HCT116 (cell line): ENCODE measurements around the gene GJB5. TPM values are rescaled to one million over a fixed set of nuclear protein-coding genes. Genes with fewer than 3 reads are reported as not detected.

Experiments used
- ATAC-seq: fragments of 200-7000 bp; cut with Tn5 transposase; 2 replicates; pipeline ENCODE4 v1.9.1; 2020; ENCODE audit warnings: mild to moderate bottlenecking, moderate library complexity
- BruUV-seq: library from RNA; stranded (reverse); fragments of 400-500 nt; replicated peaks from 2 replicates; lab custom pipeline; 2021; lab: Mats Ljungman, UMichigan
- CTCF ChIA-PET: fragments of 300-600 bp; sonication (Branson Sonifier 250); formaldehyde crosslinking; loops from one replicate; lab custom pipeline; 2021; ENCODE audit warnings: antibody characterized with exemption; lab: Charles Lee
- POLR2A ChIA-PET: fragments of 300-600, 350-600 bp; sonication (Branson Sonifier 250); formaldehyde crosslinking; loops from one replicate; lab custom pipeline; 2021; ENCODE audit warnings: antibody characterized with exemption; lab: Charles Lee
- RAD21 ChIA-PET, 2 experiments: fragments of 300-600 bp; sonication (Branson Sonifier 250); formaldehyde crosslinking; loops; one replicate each; lab custom pipeline; 2023; ENCODE audit warnings: low total read pairs in 2 of 2; ENCODE audit not compliant: uncharacterized antibody in 2 of 2, unreplicated experiment in 2 of 2, low non-redundant PET in 1 of 2; lab: Charles Lee
- DNase-seq: peaks from one replicate; pipeline ENCODE4 v3.0.0-alpha.2; 2010; ENCODE audit warnings: low read depth, low spot score
- H2AFZ ChIP-seq: fragments of 200-600 bp; shearing (Covaris generic), sonication (generic); 2 replicates; pipeline ENCODE4 v1.6.1; 2017; ENCODE audit warnings: low read depth, mixed run types, mixed read lengths, antibody characterized with exemption, low read length; ENCODE audit not compliant: poor library complexity, severe bottlenecking
- H3K27ac ChIP-seq: 2 replicates; pipeline ENCODE4 v1.5.1; 2012; ENCODE audit warnings: low read depth, low read length
- H3K27me3 ChIP-seq: fragments of 200-600 bp; sonication (generic); 2 replicates; pipeline ENCODE4 v1.6.1; 2016; ENCODE audit warnings: mixed run types, low read length, mixed read lengths; ENCODE audit not compliant: insufficient read depth
- H3K36me3 ChIP-seq, 2 experiments: fragments of 200-500 bp in 1 of 2; fragments of 200-600 bp in 1 of 2; sonication (Bioruptor generic) in 1 of 2; sonication (generic) in 1 of 2; 2 replicates each; pipeline versions ENCODE4 v1.5.1 to v1.6.1; 2014 to 2016; ENCODE audit warnings: low read length in 2 of 2, inconsistent platforms in 1 of 2, mixed read lengths in 1 of 2, mixed run types in 1 of 2; ENCODE audit not compliant: insufficient read depth in 2 of 2, control insufficient read depth in 1 of 2
- H3K4me1 ChIP-seq, 2 experiments: fragments of 200-600 bp in 1 of 2; sonication (generic) in 1 of 2; 2 replicates each; pipeline versions ENCODE4 v1.5.1 to v1.6.1; 2012 to 2017; ENCODE audit warnings: low read length in 2 of 2, inconsistent platforms in 1 of 2, mild to moderate bottlenecking in 1 of 2, mixed read lengths in 1 of 2, mixed run types in 1 of 2, moderate library complexity in 1 of 2; ENCODE audit not compliant: insufficient read depth in 2 of 2, control insufficient read depth in 1 of 2
- H3K4me2 ChIP-seq: fragments of 200-600 bp; sonication (generic); 2 replicates; pipeline ENCODE4 v1.6.1; 2017; ENCODE audit warnings: mixed run types, low read length, mixed read lengths
- H3K4me3 ChIP-seq, 2 experiments: fragments of 200-600 bp in 1 of 2; sonication (generic) in 1 of 2; replicated peaks in 1 of 2; 2 replicates each; pipeline ENCODE4 v1.5.1; 2011 to 2016; ENCODE audit warnings: low read length in 2 of 2, control low read depth in 1 of 2, low read depth in 1 of 2, mild to moderate bottlenecking in 1 of 2, mixed read lengths in 1 of 2, mixed run types in 1 of 2
- H3K79me2 ChIP-seq: fragments of 200-600 bp; sonication (generic); 2 replicates; pipeline ENCODE4 v1.6.1; 2017; ENCODE audit warnings: mild to moderate bottlenecking, mixed run types, low read length, moderate library complexity, mixed read lengths; ENCODE audit not compliant: insufficient read depth
- H3K9ac ChIP-seq: fragments of 200-600 bp; sonication (generic); 2 replicates; pipeline ENCODE4 v1.6.1; 2016; ENCODE audit warnings: low read length, mixed read lengths
- H3K9me2 ChIP-seq: fragments of 200-600 bp; sonication (generic), shearing (Covaris generic); 2 replicates; pipeline ENCODE4 v1.6.1; 2017; ENCODE audit warnings: mixed run types, mild to moderate bottlenecking, moderate library complexity; ENCODE audit not compliant: insufficient read depth
- H3K9me3 ChIP-seq, 2 experiments: fragments of 200-500 bp in 1 of 2; fragments of 200-600 bp in 1 of 2; sonication (Bioruptor generic) in 1 of 2; sonication (generic) in 1 of 2; 2 replicates each; pipeline ENCODE4 v1.6.1; 2014 to 2017; ENCODE audit warnings: low read length in 2 of 2, mixed read lengths in 2 of 2, inconsistent platforms in 1 of 2, low read depth in 1 of 2, mild to moderate bottlenecking in 1 of 2, mixed run types in 1 of 2, moderate library complexity in 1 of 2; ENCODE audit not compliant: control insufficient read depth in 1 of 2, insufficient read depth in 1 of 2
- H4K20me1 ChIP-seq: fragments of 200-600 bp; sonication (generic), shearing (Covaris generic); 2 replicates; pipeline ENCODE4 v1.6.1; 2017; ENCODE audit warnings: mixed run types, mild to moderate bottlenecking, moderate library complexity; ENCODE audit not compliant: insufficient read depth
- POLR2AphosphoS5 ChIP-seq: IDR thresholded peaks from 2 replicates; pipeline ENCODE4 v1.6.1; 2011; ENCODE audit warnings: mild to moderate bottlenecking, low read depth, low read length, moderate library complexity
- SIN3A ChIP-seq: IDR thresholded peaks from 2 replicates; pipeline ENCODE4 v1.6.1; 2012; ENCODE audit warnings: low read depth
- SP1 ChIP-seq: IDR thresholded peaks from 2 replicates; pipeline ENCODE4 v1.6.1; 2012; ENCODE audit warnings: low read depth
- YY1 ChIP-seq: IDR thresholded peaks from 2 replicates; pipeline ENCODE4 v1.6.1; 2011; ENCODE audit warnings: low read length, low read depth, moderate library complexity, mild to moderate bottlenecking; ENCODE audit not compliant: insufficient replicate concordance; ENCODE audit errors: extremely low read depth
- ZBTB33 ChIP-seq: IDR thresholded peaks from 2 replicates; pipeline ENCODE4 v1.6.1; 2011; ENCODE audit warnings: mild to moderate bottlenecking, low read length, moderate library complexity; ENCODE audit not compliant: insufficient replicate concordance; ENCODE audit errors: extremely low read depth
- ZFX ChIP-seq: fragments of 450-650 bp; IDR thresholded peaks from 2 replicates; pipeline ENCODE4 v1.6.1; 2017
- intact Hi-C: fragments of 100-400 bp; cut with micrococcal nuclease; formaldehyde crosslinking; loops from 2 replicates; pipeline ENCODE4 v1.10.0; 2022
- total RNA-seq: library from RNA; stranded (reverse); gene quantifications from one replicate; pipeline ENCODE4 v1.2.1, GENCODE V29; 2021; ENCODE audit not compliant: unreplicated experiment

GJB5 gene
- total RNA-seq, 1 experiment from 2014 or later: 4.6 TPM

GRCh38 chr1:34779526-34779925 lies 24.7 kb downstream of the GJB5 start:
- ChIA-PET RAD21 (interaction anchor here in 1 of 2 experiments (0.9 kb wide), 1 partner anchor 37 kb away, joined by 3 read pairs; no protein-coding TSS in a partner anchor), POLR2A (interaction anchor here (0.8 to 1.5 kb wide), 5 partner anchors 15 to 80 kb away, joined by 3 to 5 read pairs (median 4); partner anchors contain the start of genes GJB4, GJB5 and SMIM12), CTCF (interaction anchor here (0.9 to 1.2 kb wide), 3 partner anchors 37 to 80 kb away, joined by 3 to 4 read pairs (median 4); partner anchors contain the start of gene SMIM12)
- Histone ChIP-seq H3K27ac (peak overlapping the region; percentile 98), H2AFZ (peak overlapping the region; percentile 14), H3K9ac (peak overlapping the region; percentile 83), H3K9me2 (no peaks in the 10 kb centered on the region), H3K36me3 (peaks cover 0 to 2% of the 10 kb centered on the region in 2 experiments; a peak in 1 of 4 replicates), H3K4me2 (peak overlapping the region; percentile 86), H3K4me3 (no peak overlapping the region), H4K20me1 (no peaks in the 10 kb centered on the region), H3K9me3 (no peaks in the 10 kb centered on the region), H3K79me2 (peaks cover 40% of the 10 kb centered on the region), H3K4me1 (peaks cover 39 to 59% of the 10 kb centered on the region in 2 experiments), H3K27me3 (no peaks in the 10 kb centered on the region)
- no TSS peak for BruUV-seq
- intact Hi-C loops: loop anchor here (2.0 kb wide), 1 partner anchor 17 kb away; no protein-coding TSS in a partner anchor
- ATAC-seq (peak; percentile 57), DNase-seq (peak; percentile 77)
- no peak for TF ChIP-seq SP1
- no peak for TF ChIP-seq SIN3A
- peak; percentile 83 for TF ChIP-seq POLR2AphosphoS5
- peak; percentile 76 for TF ChIP-seq YY1
- peak; percentile 42 for TF ChIP-seq ZBTB33
- 0 out of 2 replicates have a peak, but pooled peaks have one; percentile 46 for TF ChIP-seq ZFX
